ENCODE data around the gene WDSUB1.

WDSUB1 gene

DNA sequence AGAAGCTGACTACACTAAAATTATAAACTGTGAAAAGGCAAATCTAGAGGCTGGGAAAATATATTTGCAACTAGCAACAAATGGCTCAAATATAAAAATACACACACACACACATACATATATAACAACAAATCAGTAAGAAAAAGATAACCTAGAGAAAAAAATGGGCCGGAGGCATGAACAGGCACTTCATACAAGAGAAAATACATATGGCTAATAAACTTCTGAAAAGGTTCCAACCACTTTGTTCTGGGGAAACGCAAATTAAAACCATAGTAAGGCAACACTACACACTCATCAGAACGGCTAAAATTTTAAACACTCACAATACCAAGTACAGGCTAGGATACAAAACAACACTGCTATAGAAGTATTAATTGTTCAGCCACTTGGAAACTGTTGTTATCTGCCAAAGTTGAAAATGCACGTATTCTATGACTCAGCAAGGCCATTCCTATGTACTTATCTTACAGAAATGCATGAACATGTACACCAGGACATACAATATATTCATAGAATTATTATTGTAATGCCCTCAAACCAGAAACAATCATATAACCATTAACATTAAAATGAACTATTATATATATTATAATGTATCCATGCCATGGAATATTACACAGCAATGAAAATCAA is 15.6 kb downstream of the WDSUB1 start:
- Histone ChIP-seq H3K27me3 (ENCODE audit: insufficient read depth, poor library complexity, severe bottlenecking) (no peaks in the 10 kb centered on the region), H3K4me3 (replicated peaks; ENCODE audit: insufficient read depth, low read length) (no peak overlapping the region), H3K27ac (replicated peaks) (no peak overlapping the region)
- no peak for DNase-seq (ENCODE audit: low read depth in 1 of 2, low spot score in 1 of 2)
- TF ChIP-seq SPI1 (IDR thresholded peaks at IDR 0.05; ENCODE audit: borderline replicate concordance, low read depth): no peak
- no peak for TF ChIP-seq REST (IDR thresholded peaks at IDR 0.05; ENCODE audit: insufficient replicate concordance, low read depth)
- TF ChIP-seq, protein P1, sequence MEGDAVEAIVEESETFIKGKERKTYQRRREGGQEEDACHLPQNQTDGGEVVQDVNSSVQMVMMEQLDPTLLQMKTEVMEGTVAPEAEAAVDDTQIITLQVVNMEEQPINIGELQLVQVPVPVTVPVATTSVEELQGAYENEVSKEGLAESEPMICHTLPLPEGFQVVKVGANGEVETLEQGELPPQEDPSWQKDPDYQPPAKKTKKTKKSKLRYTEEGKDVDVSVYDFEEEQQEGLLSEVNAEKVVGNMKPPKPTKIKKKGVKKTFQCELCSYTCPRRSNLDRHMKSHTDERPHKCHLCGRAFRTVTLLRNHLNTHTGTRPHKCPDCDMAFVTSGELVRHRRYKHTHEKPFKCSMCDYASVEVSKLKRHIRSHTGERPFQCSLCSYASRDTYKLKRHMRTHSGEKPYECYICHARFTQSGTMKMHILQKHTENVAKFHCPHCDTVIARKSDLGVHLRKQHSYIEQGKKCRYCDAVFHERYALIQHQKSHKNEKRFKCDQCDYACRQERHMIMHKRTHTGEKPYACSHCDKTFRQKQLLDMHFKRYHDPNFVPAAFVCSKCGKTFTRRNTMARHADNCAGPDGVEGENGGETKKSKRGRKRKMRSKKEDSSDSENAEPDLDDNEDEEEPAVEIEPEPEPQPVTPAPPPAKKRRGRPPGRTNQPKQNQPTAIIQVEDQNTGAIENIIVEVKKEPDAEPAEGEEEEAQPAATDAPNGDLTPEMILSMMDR (IDR thresholded peaks at IDR 0.05; ENCODE audit: insufficient read depth, low read length): no peak
- no peak for TF ChIP-seq POLR2AphosphoS5 (IDR thresholded peaks at IDR 0.05; ENCODE audit: low read depth)
- no peak for TF ChIP-seq GABPA (IDR thresholded peaks at IDR 0.05; ENCODE audit: low read depth)

- no peak for TF ChIP-seq GABPA (IDR thresholded peaks at IDR 0.05; ENCODE audit: low read depth)
- TF ChIP-seq SPI1 (IDR thresholded peaks at IDR 0.05; ENCODE audit: borderline replicate concordance, low read depth): no peak
- no peak for TF ChIP-seq REST (IDR thresholded peaks at IDR 0.05; ENCODE audit: insufficient replicate concordance, low read depth)
- TF ChIP-seq POLR2AphosphoS5 (IDR thresholded peaks at IDR 0.05; ENCODE audit: low read depth): no peak
- TF ChIP-seq, protein P1 (IDR thresholded peaks at IDR 0.05; ENCODE audit: insufficient read depth, low read length): no peak
- no peak for DNase-seq (ENCODE audit: low read depth in 1 of 2, low spot score in 1 of 2)
- no peak overlapping the region for H3K27ac ChIP-seq (replicated peaks)
- no peaks in the 10 kb centered on the region for H3K27me3 ChIP-seq (ENCODE audit: insufficient read depth, poor library complexity, severe bottlenecking)
- H3K4me3 ChIP-seq (replicated peaks; ENCODE audit: insufficient read depth, low read length): no peak overlapping the region
Measured at GRCh38 chr2:159267921-159268320, 18.6 kb downstream of the WDSUB1 start.

- no peak for DNase-seq (ENCODE audit: low read depth in 1 of 2, low spot score in 1 of 2)
- H3K4me3 ChIP-seq (replicated peaks; ENCODE audit: insufficient read depth, low read length): no peak overlapping the region
- no peak for TF ChIP-seq REST (IDR thresholded peaks at IDR 0.05; ENCODE audit: insufficient replicate concordance, low read depth)
- no peak for TF ChIP-seq GABPA (IDR thresholded peaks at IDR 0.05; ENCODE audit: low read depth)
- H3K27ac ChIP-seq (replicated peaks): no peak overlapping the region
- no peaks in the 10 kb centered on the region for H3K27me3 ChIP-seq (ENCODE audit: insufficient read depth, poor library complexity, severe bottlenecking)
Measured at GRCh38 chr2:159266554-159266953, 19.9 kb downstream of the WDSUB1 start.
